Dedifferentiated amniotic fluid mesenchymal stem cell (primary cell): Measurements from ENCODE around the gene CACNA1C.
"Not testable (repeated sequence)": the region's sequence is repeated elsewhere in the genome, so short reads cannot be mapped to it uniquely, and the experiment has no call there.

Experiments
- DNase-seq: peaks from one replicate; pipeline ENCODE4 v3.0.0-alpha.2; 2016; ENCODE audit errors: extremely low spot score

CACNA1C gene

GRCh38 chr12:2483713-2484112 lies 430.9 kb downstream of the CACNA1C start:
- no peak for DNase-seq

- no peak for DNase-seq
Measured at GRCh38 chr12:2484141-2484776, 431.5 kb downstream of the CACNA1C start.

GRCh38 chr12:2485681-2486080 lies 432.9 kb downstream of the CACNA1C start:
- no peak for DNase-seq

- no peak for DNase-seq
Measured at GRCh38 chr12:2486796-2487195, 434.0 kb downstream of the CACNA1C start.

GRCh38 chr12:2487278-2487677 lies 434.5 kb downstream of the CACNA1C start:
- DNase-seq = peak; percentile 40

GRCh38 chr12:2488131-2488530 lies 435.3 kb downstream of the CACNA1C start:
- DNase-seq = no peak

GRCh38 chr12:2488596-2488995 lies 435.8 kb downstream of the CACNA1C start:
- DNase-seq = no peak

GRCh38 chr12:2489275-2489674 lies 436.5 kb downstream of the CACNA1C start:
- no peak for DNase-seq

- DNase-seq = no peak
Measured at GRCh38 chr12:2490831-2491230, 438.0 kb downstream of the CACNA1C start.

GRCh38 chr12:2491349-2491748 lies 438.6 kb downstream of the CACNA1C start:
- not testable (repeated sequence) for DNase-seq

GRCh38 chr12:2492236-2492635 lies 439.4 kb downstream of the CACNA1C start:
- no peak for DNase-seq

- DNase-seq = no peak
Measured at GRCh38 chr12:2493086-2493485, 440.3 kb downstream of the CACNA1C start.

- DNase-seq = no peak
Measured at GRCh38 chr12:2494486-2495192, 441.9 kb downstream of the CACNA1C start.

GRCh38 chr12:2495417-2496112 lies 442.8 kb downstream of the CACNA1C start:
- no peak for DNase-seq

- no peak for DNase-seq
Measured at GRCh38 chr12:2498964-2499500, 446.2 kb downstream of the CACNA1C start.

GRCh38 chr12:2501464-2502191 lies 448.8 kb downstream of the CACNA1C start:
- no peak for DNase-seq

- no peak for DNase-seq
Measured at GRCh38 chr12:2503036-2503435, 450.2 kb downstream of the CACNA1C start.

- no peak for DNase-seq
Measured at GRCh38 chr12:2503762-2504161, 451.0 kb downstream of the CACNA1C start.

- no peak for DNase-seq
Measured at GRCh38 chr12:2504577-2504976, 451.8 kb downstream of the CACNA1C start.

- no peak for DNase-seq
Measured at GRCh38 chr12:2507814-2508213, 455.0 kb downstream of the CACNA1C start.

GRCh38 chr12:2509137-2509536 lies 456.4 kb downstream of the CACNA1C start:
- DNase-seq = no peak

GRCh38 chr12:2510045-2510444 lies 457.3 kb downstream of the CACNA1C start:
- no peak for DNase-seq
